Hematopoietic multipotent progenitor cell treated with erythropoietin and hydrocortisone succinate and interleukin-3 and kit ligand, for 6 days (in vitro differentiated cells): ENCODE measurements around the gene KRTAP12-4.
"Not testable (repeated sequence)": the region's sequence is repeated elsewhere in the genome, so short reads cannot be mapped to it uniquely, and the experiment has no call there.

ENCODE experiments used
- DNase-seq: peaks from one replicate; pipeline ENCODE4 v3.0.0-alpha.2; 2015

The KRTAP12-4 gene

GRCh38 chr21:44628707-44629391 is 25.6 kb downstream of the KRTAP12-4 start:
- DNase-seq: no peak

GRCh38 chr21:44627831-44628233 is 26.6 kb downstream of the KRTAP12-4 start:
- DNase-seq: not testable (repeated sequence)

- not testable (repeated sequence) for DNase-seq
Measured at GRCh38 chr21:44627181-44627822, 27.2 kb downstream of the KRTAP12-4 start.

GRCh38 chr21:44626673-44627143 is 27.8 kb downstream of the KRTAP12-4 start, which contains the start of gene KRTAP10-9:
TSS of gene KRTAP10-9 (plus strand) at chr21:44627093. CDS start at chr21:44627172, 79 bp downstream.
- DNase-seq: no peak

GRCh38 chr21:44626262-44626661 is 28.2 kb downstream of the KRTAP12-4 start:
- no peak for DNase-seq

GRCh38 chr21:44625756-44626155 is 28.7 kb downstream of the KRTAP12-4 start:
- DNase-seq: no peak

GRCh38 chr21:44623575-44623974 is 30.9 kb downstream of the KRTAP12-4 start:
- DNase-seq: no peak

- no peak for DNase-seq
Measured at GRCh38 chr21:44619886-44620285, 34.6 kb downstream of the KRTAP12-4 start.

- no peak for DNase-seq
Measured at GRCh38 chr21:44618909-44619308, 35.5 kb downstream of the KRTAP12-4 start.

- DNase-seq: peak; percentile 11
Measured at GRCh38 chr21:44618504-44618903, 36.0 kb downstream of the KRTAP12-4 start.

GRCh38 chr21:44617071-44617501 is 37.4 kb downstream of the KRTAP12-4 start:
- no peak for DNase-seq

GRCh38 chr21:44616591-44616926 is 37.9 kb downstream of the KRTAP12-4 start:
- DNase-seq: no peak

GRCh38 chr21:44615911-44616590 is 38.4 kb downstream of the KRTAP12-4 start:
- DNase-seq: no peak

GRCh38 chr21:44615466-44615865 is 39.0 kb downstream of the KRTAP12-4 start:
- no peak for DNase-seq

- no peak for DNase-seq
Measured at GRCh38 chr21:44614961-44615391, 39.5 kb downstream of the KRTAP12-4 start.

- DNase-seq: no peak
Measured at GRCh38 chr21:44614161-44614631, 40.3 kb downstream of the KRTAP12-4 start.

- DNase-seq: no peak
Measured at GRCh38 chr21:44613386-44614155, 40.9 kb downstream of the KRTAP12-4 start.

- no peak for DNase-seq
Measured at GRCh38 chr21:44612669-44613229, 41.7 kb downstream of the KRTAP12-4 start.

GRCh38 chr21:44612029-44612486 is 42.4 kb downstream of the KRTAP12-4 start, which contains the start of gene KRTAP10-8:
TSS of gene KRTAP10-8 (plus strand) at chr21:44612079. CDS start at chr21:44612101, 22 bp downstream.
- DNase-seq: no peak

- no peak for DNase-seq
Measured at GRCh38 chr21:44611551-44611950, 42.9 kb downstream of the KRTAP12-4 start.

GRCh38 chr21:44610157-44610843 is 44.2 kb downstream of the KRTAP12-4 start:
- not testable (repeated sequence) for DNase-seq

GRCh38 chr21:44609193-44609592 is 45.3 kb downstream of the KRTAP12-4 start:
- DNase-seq: no peak
